HG03558 (cell line): Measurements from ENCODE around the gene TNNT2.

Experiments
- ATAC-seq: cut with Tn5 transposase; IDR thresholded peaks from one replicate; pipeline ENCODE4 v1.9.1; 2021; ENCODE audit warnings: moderate number of reproducible peaks; ENCODE audit not compliant: unreplicated experiment; ENCODE audit errors: extremely low read depth

Gene TNNT2

DNA sequence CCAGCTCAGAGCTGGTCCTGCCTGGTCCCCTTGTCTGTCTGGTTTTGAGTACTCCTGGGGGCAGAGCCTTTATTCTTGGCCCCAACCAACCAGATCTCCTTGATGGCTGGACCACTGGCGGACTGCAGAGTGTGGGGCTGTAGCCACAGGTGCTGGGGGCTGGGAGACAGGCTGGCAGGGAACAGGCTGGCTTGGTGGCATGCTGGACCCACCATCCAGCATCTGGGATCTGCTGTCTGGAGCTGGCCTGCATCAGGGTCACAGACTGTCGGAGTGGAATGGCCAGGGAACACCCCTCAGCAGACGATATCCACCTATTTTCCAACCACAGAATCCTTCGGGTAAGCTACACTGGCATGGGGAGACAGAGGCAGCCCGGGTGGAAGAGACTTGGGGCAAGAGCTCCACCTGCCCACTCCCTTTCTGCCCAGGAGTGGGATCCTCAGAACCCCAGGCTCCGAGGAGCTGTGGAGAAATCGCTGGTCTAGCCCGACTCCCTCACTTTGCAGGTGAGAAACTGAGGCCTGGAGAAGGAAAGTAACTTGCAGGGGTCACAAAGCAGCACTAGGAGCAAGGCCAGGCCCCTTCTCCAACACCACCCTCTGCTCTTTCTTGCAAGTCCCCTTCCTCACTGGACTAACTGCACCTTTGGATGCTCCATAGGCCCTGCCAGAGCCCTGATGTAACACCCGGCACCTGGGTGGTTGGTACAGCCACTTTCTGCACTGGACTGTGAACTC lies 40.6 kb downstream of the TNNT2 start:
- no peak for ATAC-seq

- no peak for ATAC-seq
These were observed 41.6 kb downstream of the TNNT2 start for GRCh38 chr1:201335901-201336300.

- no peak for ATAC-seq
These were observed 42.2 kb downstream of the TNNT2 start for GRCh38 chr1:201335174-201335870.

GRCh38 chr1:201334325-201335173 lies 42.9 kb downstream of the TNNT2 start:
- ATAC-seq = no peak

- no peak for ATAC-seq
These were observed 44.7 kb downstream of the TNNT2 start for GRCh38 chr1:201332616-201333335.

DNA sequence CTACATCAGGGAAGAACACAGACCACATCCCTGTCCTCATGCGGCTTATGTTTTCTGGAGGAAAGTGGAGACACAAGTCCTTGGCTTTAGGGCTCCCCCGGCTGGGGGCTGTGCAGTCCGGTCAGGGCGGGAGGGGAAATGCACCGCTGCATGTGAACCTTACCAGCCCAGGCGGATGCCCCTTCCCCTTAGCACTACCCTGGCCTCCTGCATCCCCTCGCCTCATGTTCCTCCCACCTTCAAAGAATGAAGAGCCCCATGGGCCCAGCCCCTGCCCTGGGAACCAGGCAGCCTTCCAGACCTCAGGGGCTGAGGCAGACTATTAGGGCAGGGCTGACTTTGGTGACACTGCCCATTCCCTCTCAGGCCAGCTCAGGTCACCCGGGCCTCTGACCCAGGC lies 45.5 kb downstream of the TNNT2 start:
- ATAC-seq = no peak

DNA sequence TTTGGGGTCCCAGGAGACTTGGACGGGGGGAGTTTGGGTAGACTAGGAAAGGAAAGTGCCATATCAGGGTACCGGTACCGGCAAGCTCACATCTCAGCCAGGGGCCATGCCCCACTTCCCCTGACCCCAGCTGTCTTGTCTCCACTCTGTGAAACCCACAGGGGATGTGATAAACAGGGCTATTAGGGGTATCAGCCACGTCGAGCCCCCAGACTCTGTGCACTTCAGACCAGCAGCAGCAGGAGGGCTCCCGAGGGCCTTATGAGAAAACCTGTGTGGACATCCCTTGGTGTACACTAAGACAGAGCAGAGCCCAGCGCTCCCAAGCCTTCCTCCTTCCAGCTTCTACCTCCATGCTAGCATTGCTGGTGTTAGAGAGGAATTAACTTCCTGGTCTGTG lies 46.3 kb downstream of the TNNT2 start:
- ATAC-seq = no peak

- no peak for ATAC-seq
These were observed 46.9 kb downstream of the TNNT2 start for GRCh38 chr1:201330541-201330940.

- no peak for ATAC-seq
These were observed 47.7 kb downstream of the TNNT2 start for GRCh38 chr1:201329801-201330200.

DNA sequence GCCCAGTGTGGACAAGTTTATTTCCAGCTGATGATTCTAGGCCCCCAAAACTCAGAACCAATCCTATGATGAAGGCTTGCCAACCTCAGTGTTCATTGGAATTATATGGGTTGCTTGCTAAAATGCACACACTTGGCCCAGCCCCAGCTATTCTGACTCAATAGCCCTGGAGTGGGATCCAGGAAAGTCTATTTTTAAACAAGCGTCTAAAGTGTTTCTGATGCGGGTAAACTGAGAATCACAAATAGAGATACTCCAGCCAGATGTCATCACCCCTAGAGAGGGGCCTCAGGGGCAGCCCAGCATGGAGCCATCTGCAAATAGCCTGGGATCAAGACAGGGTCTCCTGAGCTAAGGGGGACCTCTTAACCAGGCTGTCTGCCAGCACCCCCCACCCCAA lies 48.2 kb downstream of the TNNT2 start:
- ATAC-seq = no peak

DNA sequence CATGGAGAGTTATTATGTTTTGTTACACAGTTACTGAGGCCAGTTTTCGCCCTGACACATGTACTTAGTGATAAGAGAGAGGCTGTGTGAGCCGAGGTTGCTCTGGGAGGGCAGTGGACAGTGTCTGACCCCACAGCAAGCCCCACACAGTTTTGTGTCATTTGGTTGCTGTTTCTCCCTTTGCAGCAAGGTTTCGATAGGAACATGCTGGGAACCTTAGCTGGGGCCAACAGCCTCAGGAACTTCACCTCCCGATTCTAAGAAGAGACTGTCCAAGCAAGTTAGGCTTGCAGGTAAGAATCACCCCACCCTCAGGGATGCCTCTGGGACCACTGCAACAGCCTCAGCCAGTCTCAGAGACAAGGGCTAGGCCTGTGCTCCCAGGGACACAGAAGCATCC lies 48.9 kb downstream of the TNNT2 start:
- no peak for ATAC-seq

GRCh38 chr1:201327687-201328240 lies 49.7 kb downstream of the TNNT2 start:
- no peak for ATAC-seq

DNA sequence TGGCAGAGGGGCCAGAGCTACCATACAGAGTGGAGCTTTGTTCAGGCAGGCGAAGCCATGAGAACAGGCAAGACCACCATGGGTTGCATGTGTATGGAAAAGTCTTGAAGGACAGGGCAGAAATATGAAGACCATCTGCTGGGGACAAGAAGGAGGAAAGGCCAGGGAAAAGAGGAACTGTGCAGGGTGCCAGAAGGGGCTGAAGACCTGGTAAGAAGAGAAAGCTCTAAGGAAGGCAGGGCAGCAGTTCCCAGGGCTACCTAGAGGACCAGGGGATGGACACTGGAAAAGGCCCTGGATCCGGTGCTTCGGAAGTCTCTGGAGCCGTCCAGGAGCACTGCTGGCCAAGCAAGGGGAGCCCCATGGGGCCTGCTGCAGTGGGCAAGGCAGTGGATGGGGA lies 50.8 kb downstream of the TNNT2 start:
- ATAC-seq = no peak

DNA sequence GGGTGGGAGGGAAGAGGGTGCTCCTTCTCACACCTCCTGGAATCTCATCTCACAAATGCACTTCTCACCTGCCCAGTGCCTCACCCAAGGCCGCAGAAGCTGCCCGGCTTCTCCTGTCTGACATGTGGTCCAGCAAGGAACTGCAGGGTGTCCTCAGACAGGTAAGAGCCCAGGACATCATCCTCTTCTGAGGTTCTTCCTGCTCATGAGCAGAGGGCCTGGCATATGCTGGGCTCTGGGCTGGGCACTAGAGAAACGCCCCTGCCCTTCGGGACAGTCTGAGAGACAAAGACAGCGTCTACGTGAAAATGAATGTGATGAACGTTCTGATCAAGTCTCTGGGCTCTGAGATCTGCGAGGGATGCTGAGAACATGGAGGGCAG lies 51.8 kb downstream of the TNNT2 start:
- no peak for ATAC-seq

GRCh38 chr1:201324821-201325677 lies 52.4 kb downstream of the TNNT2 start:
- no peak for ATAC-seq

DNA sequence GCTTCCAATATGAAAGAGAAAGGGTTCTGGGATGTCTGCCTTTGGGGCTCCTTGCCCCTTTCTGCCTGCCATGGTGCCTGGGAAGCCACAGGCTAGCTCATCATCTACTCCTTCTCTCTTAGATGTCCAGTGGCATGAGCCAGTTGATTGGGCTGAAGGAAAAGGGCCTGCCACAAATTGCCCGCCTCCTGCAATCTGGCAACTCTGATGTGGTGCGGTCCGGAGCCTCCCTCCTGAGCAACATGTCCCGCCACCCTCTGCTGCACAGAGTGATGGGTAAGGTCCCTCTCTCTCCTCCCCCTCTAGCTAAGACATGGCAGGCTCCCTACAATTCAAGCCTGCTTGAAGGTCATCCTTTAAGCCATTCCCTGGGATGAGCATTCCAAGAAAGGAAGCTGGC lies 53.2 kb downstream of the TNNT2 start:
- no peak for ATAC-seq

GRCh38 chr1:201322653-201323510 lies 54.6 kb downstream of the TNNT2 start:
- no peak for ATAC-seq

DNA sequence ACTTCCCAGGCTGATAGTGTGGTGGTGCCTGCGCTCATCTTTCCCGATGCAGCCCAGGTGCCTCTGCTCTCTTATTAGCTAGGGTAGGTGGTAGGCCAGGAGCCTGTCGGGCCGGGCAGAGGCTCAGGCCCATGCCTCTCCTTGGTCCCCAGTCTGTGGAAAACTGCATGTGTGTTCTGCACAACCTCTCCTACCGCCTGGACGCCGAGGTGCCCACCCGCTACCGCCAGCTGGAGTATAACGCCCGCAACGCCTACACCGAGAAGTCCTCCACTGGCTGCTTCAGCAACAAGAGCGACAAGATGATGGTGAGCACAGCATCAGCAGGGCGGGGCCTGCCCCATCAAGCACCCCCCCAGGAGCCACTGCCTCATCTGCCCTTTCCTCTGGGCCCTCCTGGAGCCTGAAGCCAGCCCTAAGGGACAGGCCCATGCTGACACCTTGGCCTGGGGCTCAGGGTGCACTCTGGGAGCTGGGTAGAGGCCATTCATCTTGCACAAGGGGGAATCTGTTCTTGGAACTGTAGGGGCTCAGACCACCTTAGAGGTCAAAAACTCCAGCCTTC lies 55.6 kb downstream of the TNNT2 start:
- no peak for ATAC-seq
